K562 (cell line): Measurements from ENCODE around the gene ARF1. TPM values are rescaled to one million over a fixed set of nuclear protein-coding genes. Genes with fewer than 3 reads are reported as not detected.

Source experiments
- BCL6 ChIP-seq: fragments of 250-450 bp; sonication (Bioruptor Pico); IDR thresholded peaks from 2 replicates; pipeline ENCODE4 v1.4.0; 2020
- E2F3 ChIP-seq: fragments of 250-450 bp; sonication (Bioruptor Pico); IDR thresholded peaks from 2 replicates; pipeline ENCODE4 v1.4.0; 2020; ENCODE audit warnings: mild to moderate bottlenecking
- ELF2 ChIP-seq: fragments of 250-450 bp; sonication (Bioruptor Pico); IDR thresholded peaks from 2 replicates; pipeline ENCODE4 v1.5.0; 2021; ENCODE audit warnings: mild to moderate bottlenecking
- HNRNPL ChIP-seq: fragments of 200-400 bp; formaldehyde crosslinking; IDR thresholded peaks from 2 replicates; pipeline ENCODE4 v1.6.1; 2017; ENCODE audit warnings: low read depth, mild to moderate bottlenecking, low read length
- NONO ChIP-seq, 2 experiments: fragments of 200-400 bp in 1 of 2; fragments of 450-650 bp in 1 of 2; formaldehyde crosslinking in 1 of 2; IDR thresholded peaks; 2 replicates each; pipeline ENCODE4 v1.6.1; 2017; ENCODE audit warnings: low read depth in 2 of 2, mild to moderate bottlenecking in 2 of 2, moderate library complexity in 2 of 2, low read length in 1 of 2
- NR2C2 ChIP-seq, 2 experiments: fragments of 200-800 bp in 1 of 2; sonication (Bioruptor generic) in 1 of 2; sonication (generic) in 1 of 2; formaldehyde crosslinking in 1 of 2; IDR thresholded peaks; 2 replicates each; pipeline versions ENCODE4 v1.6.1 to v1.8.0; 2016 to 2022; ENCODE audit warnings: mild to moderate bottlenecking in 1 of 2, missing compliant biosample characterization in 1 of 2, missing genetic modification characterization in 1 of 2, missing genetic modification reagents in 1 of 2
- ZNF121 ChIP-seq: sonication (generic); formaldehyde crosslinking; conservative IDR thresholded peaks from 2 replicates; pipeline ENCODE4 v1.8.0; 2022; ENCODE audit warnings: missing genetic modification reagents
- ZNF232 ChIP-seq: sonication (generic); formaldehyde crosslinking; IDR thresholded peaks from 2 replicates; pipeline ENCODE4 v1.8.0; 2022; ENCODE audit warnings: mild to moderate bottlenecking, missing genetic modification reagents
- polyA plus RNA-seq, 8 experiments: library from polyadenylated mRNA; depleted of rRNA in 4 of 8; stranded (reverse) in 5 of 8; unstranded in 3 of 8; fragments of >200 nt; fragmentation: Nextera tagmentation in 2 of 8; fragmentation: Illumina TruSeq in 1 of 8; extraction: Ambion mirVana in 2 of 8; extraction: Trizol in 1 of 8; gene quantifications; 2 replicates each; pipeline versions ENCODE4 v1.2.1 to v1.2.3, GENCODE V29; 2011 to 2014; ENCODE audit warnings: inconsistent platforms in 1 of 8, missing spikeins in 1 of 8
- total RNA-seq, 7 experiments: library from RNA; depleted of rRNA in 6 of 7; stranded (reverse); fragments of >200 nt in 6 of 7; fragmentation: Illumina TruSeq in 2 of 7; extraction: Trizol in 2 of 7; gene quantifications; 2 replicates each; pipeline versions ENCODE4 v1.2.1 to v1.2.3, GENCODE V29; 2011 to 2021; ENCODE audit warnings: low replicate concordance in 1 of 7
- TF ChIP-seq, protein P1 (sequence below): fragments of 250-450 bp; sonication (Bioruptor Pico); IDR thresholded peaks from 2 replicates; pipeline ENCODE4 v1.9.0; 2021; ENCODE audit warnings: mild to moderate bottlenecking, inconsistent platforms
- TF ChIP-seq, protein P2 (sequence below): fragments of 250-450 bp; sonication (Bioruptor Pico); IDR thresholded peaks from 2 replicates; pipeline ENCODE4 v1.5.0; 2021
- TF ChIP-seq, protein P3 (sequence below): sonication (generic); formaldehyde crosslinking; IDR thresholded peaks from 2 replicates; pipeline ENCODE4 v1.8.1; 2023; ENCODE audit warnings: mild to moderate bottlenecking, missing genetic modification reagents
- TF ChIP-seq, protein P4 (sequence below), 2 experiments: fragments of 450-650 bp in 1 of 2; IDR thresholded peaks; 2 replicates each; pipeline ENCODE4 v1.6.1; 2011 to 2017; ENCODE audit warnings: low read depth in 2 of 2, antibody characterized with exemption in 1 of 2, borderline replicate concordance in 1 of 2, low read length in 1 of 2, mild to moderate bottlenecking in 1 of 2, mixed read lengths in 1 of 2; ENCODE audit not compliant: control insufficient read depth in 1 of 2
- TF ChIP-seq, protein P5 (sequence below), 2 experiments: fragments of 200-800 bp in 1 of 2; sonication (Bioruptor generic) in 1 of 2; sonication (generic) in 1 of 2; formaldehyde crosslinking in 1 of 2; IDR thresholded peaks in 1 of 2; conservative IDR thresholded peaks in 1 of 2; 2 replicates each; pipeline versions ENCODE4 v1.5.0 to v1.6.1; 2016 to 2020; ENCODE audit warnings: missing compliant biosample characterization in 1 of 2, missing genetic modification characterization in 1 of 2, missing genetic modification reagents in 1 of 2
- TF ChIP-seq, protein P6 (sequence below): fragments of 250-450 bp; sonication (Bioruptor Pico); IDR thresholded peaks from 2 replicates; pipeline ENCODE4 v1.4.0; 2020

ARF1 gene
- total and polyA plus RNA-seq, 9 of the 15 experiments (the other 6 are each of a cell fraction or from before 2014, with no cell fraction given), result 69.8 to 593 (median 325) TPM

DNA sequence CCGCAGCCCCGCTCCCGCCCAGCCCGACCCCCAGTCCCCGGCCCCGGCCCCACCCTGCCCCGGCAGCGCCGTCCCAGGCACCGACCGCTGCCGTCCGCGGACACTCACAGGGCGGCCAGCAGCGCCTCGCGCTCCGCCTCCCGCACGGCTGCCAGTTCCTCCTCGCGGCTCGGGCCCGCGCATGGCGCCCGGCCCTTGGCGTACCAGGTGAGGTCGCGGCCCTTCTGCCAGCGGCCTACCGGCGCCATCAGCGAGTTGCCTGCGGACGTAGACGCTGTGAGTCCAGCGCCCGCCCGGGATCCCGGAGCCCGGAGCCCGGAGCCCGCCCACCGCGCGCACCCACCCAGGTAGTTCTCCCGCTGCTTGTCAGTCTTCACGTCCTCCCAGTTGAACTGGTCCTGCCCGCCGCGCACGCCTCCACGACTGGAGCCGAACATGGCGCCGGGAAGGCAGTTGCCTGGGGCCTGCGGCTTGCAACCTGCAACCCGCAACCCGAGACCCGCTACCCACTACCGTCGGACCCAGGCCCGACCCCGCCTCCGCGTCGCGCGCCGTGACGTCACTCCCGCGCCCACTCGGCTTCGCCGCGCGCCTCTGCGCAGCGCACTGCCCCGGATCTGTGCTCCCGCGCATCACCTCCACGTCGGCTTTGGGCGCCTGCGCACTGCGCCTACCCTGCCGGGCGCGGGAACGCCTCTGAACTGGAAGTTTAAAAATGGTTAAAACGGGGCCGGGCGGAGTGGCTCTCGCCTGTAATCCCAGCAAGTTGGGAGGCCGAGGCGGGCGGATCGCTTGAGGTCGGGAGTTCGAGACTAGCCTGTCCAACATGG lies 20.5 kb downstream of the ARF1 start, which contains the start of gene C1orf35 (continued):
- TF ChIP-seq, protein P1, sequence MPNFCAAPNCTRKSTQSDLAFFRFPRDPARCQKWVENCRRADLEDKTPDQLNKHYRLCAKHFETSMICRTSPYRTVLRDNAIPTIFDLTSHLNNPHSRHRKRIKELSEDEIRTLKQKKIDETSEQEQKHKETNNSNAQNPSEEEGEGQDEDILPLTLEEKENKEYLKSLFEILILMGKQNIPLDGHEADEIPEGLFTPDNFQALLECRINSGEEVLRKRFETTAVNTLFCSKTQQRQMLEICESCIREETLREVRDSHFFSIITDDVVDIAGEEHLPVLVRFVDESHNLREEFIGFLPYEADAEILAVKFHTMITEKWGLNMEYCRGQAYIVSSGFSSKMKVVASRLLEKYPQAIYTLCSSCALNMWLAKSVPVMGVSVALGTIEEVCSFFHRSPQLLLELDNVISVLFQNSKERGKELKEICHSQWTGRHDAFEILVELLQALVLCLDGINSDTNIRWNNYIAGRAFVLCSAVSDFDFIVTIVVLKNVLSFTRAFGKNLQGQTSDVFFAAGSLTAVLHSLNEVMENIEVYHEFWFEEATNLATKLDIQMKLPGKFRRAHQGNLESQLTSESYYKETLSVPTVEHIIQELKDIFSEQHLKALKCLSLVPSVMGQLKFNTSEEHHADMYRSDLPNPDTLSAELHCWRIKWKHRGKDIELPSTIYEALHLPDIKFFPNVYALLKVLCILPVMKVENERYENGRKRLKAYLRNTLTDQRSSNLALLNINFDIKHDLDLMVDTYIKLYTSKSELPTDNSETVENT (CRISPR knock-in tag), result peak; percentile 88
- TF ChIP-seq, protein P2, sequence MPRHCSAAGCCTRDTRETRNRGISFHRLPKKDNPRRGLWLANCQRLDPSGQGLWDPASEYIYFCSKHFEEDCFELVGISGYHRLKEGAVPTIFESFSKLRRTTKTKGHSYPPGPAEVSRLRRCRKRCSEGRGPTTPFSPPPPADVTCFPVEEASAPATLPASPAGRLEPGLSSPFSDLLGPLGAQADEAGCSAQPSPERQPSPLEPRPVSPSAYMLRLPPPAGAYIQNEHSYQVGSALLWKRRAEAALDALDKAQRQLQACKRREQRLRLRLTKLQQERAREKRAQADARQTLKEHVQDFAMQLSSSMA, result 0 out of 2 replicates have a peak, but pooled peaks have one; percentile 71
- TF ChIP-seq, protein P3, sequence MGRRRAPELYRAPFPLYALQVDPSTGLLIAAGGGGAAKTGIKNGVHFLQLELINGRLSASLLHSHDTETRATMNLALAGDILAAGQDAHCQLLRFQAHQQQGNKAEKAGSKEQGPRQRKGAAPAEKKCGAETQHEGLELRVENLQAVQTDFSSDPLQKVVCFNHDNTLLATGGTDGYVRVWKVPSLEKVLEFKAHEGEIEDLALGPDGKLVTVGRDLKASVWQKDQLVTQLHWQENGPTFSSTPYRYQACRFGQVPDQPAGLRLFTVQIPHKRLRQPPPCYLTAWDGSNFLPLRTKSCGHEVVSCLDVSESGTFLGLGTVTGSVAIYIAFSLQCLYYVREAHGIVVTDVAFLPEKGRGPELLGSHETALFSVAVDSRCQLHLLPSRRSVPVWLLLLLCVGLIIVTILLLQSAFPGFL (CRISPR knock-in tag), result 0 out of 2 replicates have a peak, but pooled peaks have one; percentile 20
- TF ChIP-seq ZNF232 (CRISPR knock-in tag) (peak; percentile 41; the same call in 1 of the 2 replicates), NONO (IDR thresholded peaks at IDR 0.05; ENCODE audit: low read depth in 2 of 2, low read length in 1 of 2) (peak in 1 of 2 experiments; percentile 81; a peak in 2 of 4 replicates), HNRNPL (peak; percentile 68; the same call in 1 of the 2 replicates), BCL6 (CRISPR knock-in tag) (no peak), NR2C2 (CRISPR knock-in tag; IDR thresholded peaks at IDR 0.05) (peak; percentile 66; the same call in 1 of the 2 replicates), NR2C2 (tag; IDR thresholded peaks at IDR 0.05) (peak; percentile 96), ELF2 (CRISPR knock-in tag) (peak; percentile 82), E2F3 (CRISPR knock-in tag) (peak; percentile 97), ZNF121 (CRISPR knock-in tag) (peak; percentile 7; the same call in 1 of the 2 replicates)
- TF ChIP-seq, protein P4, sequence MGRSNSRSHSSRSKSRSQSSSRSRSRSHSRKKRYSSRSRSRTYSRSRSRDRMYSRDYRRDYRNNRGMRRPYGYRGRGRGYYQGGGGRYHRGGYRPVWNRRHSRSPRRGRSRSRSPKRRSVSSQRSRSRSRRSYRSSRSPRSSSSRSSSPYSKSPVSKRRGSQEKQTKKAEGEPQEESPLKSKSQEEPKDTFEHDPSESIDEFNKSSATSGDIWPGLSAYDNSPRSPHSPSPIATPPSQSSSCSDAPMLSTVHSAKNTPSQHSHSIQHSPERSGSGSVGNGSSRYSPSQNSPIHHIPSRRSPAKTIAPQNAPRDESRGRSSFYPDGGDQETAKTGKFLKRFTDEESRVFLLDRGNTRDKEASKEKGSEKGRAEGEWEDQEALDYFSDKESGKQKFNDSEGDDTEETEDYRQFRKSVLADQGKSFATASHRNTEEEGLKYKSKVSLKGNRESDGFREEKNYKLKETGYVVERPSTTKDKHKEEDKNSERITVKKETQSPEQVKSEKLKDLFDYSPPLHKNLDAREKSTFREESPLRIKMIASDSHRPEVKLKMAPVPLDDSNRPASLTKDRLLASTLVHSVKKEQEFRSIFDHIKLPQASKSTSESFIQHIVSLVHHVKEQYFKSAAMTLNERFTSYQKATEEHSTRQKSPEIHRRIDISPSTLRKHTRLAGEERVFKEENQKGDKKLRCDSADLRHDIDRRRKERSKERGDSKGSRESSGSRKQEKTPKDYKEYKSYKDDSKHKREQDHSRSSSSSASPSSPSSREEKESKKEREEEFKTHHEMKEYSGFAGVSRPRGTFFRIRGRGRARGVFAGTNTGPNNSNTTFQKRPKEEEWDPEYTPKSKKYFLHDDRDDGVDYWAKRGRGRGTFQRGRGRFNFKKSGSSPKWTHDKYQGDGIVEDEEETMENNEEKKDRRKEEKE (IDR thresholded peaks at IDR 0.05; ENCODE audit: borderline replicate concordance in 1 of 2, control insufficient read depth in 1 of 2, low read depth in 2 of 2, low read length in 1 of 2), result no peak
- TF ChIP-seq, protein P5, sequence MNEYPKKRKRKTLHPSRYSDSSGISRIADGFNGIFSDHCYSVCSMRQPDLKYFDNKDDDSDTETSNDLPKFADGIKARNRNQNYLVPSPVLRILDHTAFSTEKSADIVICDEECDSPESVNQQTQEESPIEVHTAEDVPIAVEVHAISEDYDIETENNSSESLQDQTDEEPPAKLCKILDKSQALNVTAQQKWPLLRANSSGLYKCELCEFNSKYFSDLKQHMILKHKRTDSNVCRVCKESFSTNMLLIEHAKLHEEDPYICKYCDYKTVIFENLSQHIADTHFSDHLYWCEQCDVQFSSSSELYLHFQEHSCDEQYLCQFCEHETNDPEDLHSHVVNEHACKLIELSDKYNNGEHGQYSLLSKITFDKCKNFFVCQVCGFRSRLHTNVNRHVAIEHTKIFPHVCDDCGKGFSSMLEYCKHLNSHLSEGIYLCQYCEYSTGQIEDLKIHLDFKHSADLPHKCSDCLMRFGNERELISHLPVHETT (CRISPR knock-in tag; conservative IDR thresholded peaks at IDR 0.05 in 1 of 2, IDR thresholded peaks at IDR 0.05 in 1 of 2), result peak in 1 of 2 experiments; percentile 86; a peak in 2 of 4 replicates
- TF ChIP-seq, protein P6, sequence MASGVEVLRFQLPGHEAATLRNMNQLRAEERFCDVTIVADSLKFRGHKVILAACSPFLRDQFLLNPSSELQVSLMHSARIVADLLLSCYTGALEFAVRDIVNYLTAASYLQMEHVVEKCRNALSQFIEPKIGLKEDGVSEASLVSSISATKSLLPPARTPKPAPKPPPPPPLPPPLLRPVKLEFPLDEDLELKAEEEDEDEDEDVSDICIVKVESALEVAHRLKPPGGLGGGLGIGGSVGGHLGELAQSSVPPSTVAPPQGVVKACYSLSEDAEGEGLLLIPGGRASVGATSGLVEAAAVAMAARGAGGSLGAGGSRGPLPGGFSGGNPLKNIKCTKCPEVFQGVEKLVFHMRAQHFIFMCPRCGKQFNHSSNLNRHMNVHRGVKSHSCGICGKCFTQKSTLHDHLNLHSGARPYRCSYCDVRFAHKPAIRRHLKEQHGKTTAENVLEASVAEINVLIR (CRISPR knock-in tag), result peak; percentile 100
